ENCODE results near the gene RANBP9. TPM values are rescaled to one million over a fixed set of nuclear protein-coding genes. Genes with fewer than 3 reads are reported as not detected.

The RANBP9 gene
- total and polyA plus RNA-seq, 4 donors, result 5.8 to 25.2 (median 14.1) TPM

DNA sequence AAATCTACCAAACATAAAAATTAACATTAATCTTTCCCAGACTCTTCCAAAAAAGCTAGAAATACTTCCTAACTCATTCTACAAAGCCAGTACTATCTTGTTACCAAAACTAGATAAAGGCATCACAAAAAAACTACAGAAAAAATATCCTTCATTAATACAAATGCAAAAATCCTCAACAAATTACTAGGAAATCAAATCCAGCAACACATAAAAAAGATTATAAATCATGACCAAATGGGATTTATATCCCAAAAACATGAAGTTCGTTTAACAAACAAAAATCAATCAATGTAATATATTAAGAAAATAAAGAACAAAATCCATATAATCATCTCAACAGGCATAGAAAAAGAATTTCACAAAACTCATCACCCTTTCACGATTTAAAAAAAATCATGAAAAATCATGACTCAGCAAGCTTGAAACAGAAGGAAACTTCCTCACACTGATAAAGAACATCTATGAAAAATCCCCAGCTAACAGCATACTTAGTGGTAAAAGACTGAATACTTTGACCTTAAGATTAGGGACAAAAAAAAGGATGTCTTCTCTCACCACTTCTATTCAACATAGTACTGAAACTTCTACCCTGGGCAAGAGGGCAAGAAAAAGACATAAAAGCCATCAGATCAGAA is 43.2 kb downstream of the RANBP9 start:
- TF ChIP-seq, protein P1, sequence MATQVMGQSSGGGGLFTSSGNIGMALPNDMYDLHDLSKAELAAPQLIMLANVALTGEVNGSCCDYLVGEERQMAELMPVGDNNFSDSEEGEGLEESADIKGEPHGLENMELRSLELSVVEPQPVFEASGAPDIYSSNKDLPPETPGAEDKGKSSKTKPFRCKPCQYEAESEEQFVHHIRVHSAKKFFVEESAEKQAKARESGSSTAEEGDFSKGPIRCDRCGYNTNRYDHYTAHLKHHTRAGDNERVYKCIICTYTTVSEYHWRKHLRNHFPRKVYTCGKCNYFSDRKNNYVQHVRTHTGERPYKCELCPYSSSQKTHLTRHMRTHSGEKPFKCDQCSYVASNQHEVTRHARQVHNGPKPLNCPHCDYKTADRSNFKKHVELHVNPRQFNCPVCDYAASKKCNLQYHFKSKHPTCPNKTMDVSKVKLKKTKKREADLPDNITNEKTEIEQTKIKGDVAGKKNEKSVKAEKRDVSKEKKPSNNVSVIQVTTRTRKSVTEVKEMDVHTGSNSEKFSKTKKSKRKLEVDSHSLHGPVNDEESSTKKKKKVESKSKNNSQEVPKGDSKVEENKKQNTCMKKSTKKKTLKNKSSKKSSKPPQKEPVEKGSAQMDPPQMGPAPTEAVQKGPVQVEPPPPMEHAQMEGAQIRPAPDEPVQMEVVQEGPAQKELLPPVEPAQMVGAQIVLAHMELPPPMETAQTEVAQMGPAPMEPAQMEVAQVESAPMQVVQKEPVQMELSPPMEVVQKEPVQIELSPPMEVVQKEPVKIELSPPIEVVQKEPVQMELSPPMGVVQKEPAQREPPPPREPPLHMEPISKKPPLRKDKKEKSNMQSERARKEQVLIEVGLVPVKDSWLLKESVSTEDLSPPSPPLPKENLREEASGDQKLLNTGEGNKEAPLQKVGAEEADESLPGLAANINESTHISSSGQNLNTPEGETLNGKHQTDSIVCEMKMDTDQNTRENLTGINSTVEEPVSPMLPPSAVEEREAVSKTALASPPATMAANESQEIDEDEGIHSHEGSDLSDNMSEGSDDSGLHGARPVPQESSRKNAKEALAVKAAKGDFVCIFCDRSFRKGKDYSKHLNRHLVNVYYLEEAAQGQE (IDR thresholded peaks at IDR 0.05), result no peak
- TF ChIP-seq, protein P2, sequence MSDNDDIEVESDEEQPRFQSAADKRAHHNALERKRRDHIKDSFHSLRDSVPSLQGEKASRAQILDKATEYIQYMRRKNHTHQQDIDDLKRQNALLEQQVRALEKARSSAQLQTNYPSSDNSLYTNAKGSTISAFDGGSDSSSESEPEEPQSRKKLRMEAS (IDR thresholded peaks at IDR 0.05), result no peak
- no peak for TF ChIP-seq GABPA (IDR thresholded peaks at IDR 0.05 in 1 of 2, conservative IDR thresholded peaks at IDR 0.05 in 1 of 2)
- no peak for TF ChIP-seq YY1 (IDR thresholded peaks at IDR 0.05)
- peaks cover 2 to 16% (median 12%) of the 10 kb centered on the region in 4 donors for H3K4me1 ChIP-seq (ENCODE audit: control insufficient read depth in 4 of 4, insufficient read depth in 4 of 4, low read length in 3 of 4)
- no peaks in the 10 kb centered on the region for H3K27me3 ChIP-seq (ENCODE audit: control insufficient read depth in 4 of 4, insufficient read depth in 4 of 4, low read length in 3 of 4)
- 68% methylated on average over 2 of the region's 2 CpGs for WGBS
- no peak overlapping the region for H3K9ac ChIP-seq (ENCODE audit: low read depth in 1 of 2, low read length in 2 of 2)
- H3K4me3 ChIP-seq (ENCODE audit: low read depth in 1 of 3, low read length in 3 of 3), result no peak overlapping the region
- DNase-seq (ENCODE audit: low spot score), result no peak
- no peaks in the 10 kb centered on the region for H3K9me3 ChIP-seq (ENCODE audit: control insufficient read depth in 4 of 4, low read length in 3 of 4)
- no peak overlapping the region for H3K27ac ChIP-seq (ENCODE audit: low read depth in 1 of 2, low read length in 2 of 2)
- no peaks in the 10 kb centered on the region for H3K36me3 ChIP-seq (ENCODE audit: control insufficient read depth in 4 of 4, insufficient read depth in 3 of 4, low read depth in 1 of 4, low read length in 3 of 4)

DNA sequence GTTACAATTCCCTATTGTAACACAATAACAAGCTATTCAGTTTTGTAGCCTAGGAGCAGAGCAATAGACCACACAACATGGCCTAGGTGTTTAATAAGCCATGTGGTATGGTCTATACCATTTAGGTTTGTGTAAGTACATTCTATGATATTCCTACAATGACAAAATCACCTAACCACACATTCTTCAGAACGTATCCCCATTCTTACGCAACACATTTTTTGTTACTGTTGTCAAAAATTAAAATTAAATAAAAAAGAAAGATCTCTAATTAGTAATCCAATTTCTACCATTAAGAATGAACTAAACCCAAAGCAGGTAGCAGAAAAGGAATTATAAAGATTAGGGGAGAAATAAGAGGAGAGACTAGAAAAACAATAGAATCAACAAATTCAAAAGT is 44.0 kb downstream of the RANBP9 start:
- whole genome bisulfite sequencing, result 73% methylated on average over 2 of the region's 2 CpGs

More for the DNA sequence above, 44.0 kb downstream of the RANBP9 start:
- no peak overlapping the region for H3K4me3 ChIP-seq (ENCODE audit: low read depth in 1 of 3, low read length in 3 of 3)
- no peak overlapping the region for H3K27ac ChIP-seq (ENCODE audit: low read depth in 1 of 2, low read length in 2 of 2)
- DNase-seq (ENCODE audit: low spot score), result no peak
- H3K9me3 ChIP-seq (ENCODE audit: control insufficient read depth in 4 of 4, low read length in 3 of 4), result no peaks in the 10 kb centered on the region
- H3K27me3 ChIP-seq (ENCODE audit: control insufficient read depth in 4 of 4, insufficient read depth in 4 of 4, low read length in 3 of 4), result no peaks in the 10 kb centered on the region
- no peaks in the 10 kb centered on the region for H3K36me3 ChIP-seq (ENCODE audit: control insufficient read depth in 4 of 4, insufficient read depth in 3 of 4, low read depth in 1 of 4, low read length in 3 of 4)
- TF ChIP-seq, protein P1 (IDR thresholded peaks at IDR 0.05), result no peak
- no peak for TF ChIP-seq NR2F2 (IDR thresholded peaks at IDR 0.05)
- TF ChIP-seq HNF4G (IDR thresholded peaks at IDR 0.05), result no peak
- no peak for TF ChIP-seq JUND (IDR thresholded peaks at IDR 0.05)
- no peak for TF ChIP-seq TAF1 (conservative IDR thresholded peaks at IDR 0.05)
- TF ChIP-seq EGR1 (IDR thresholded peaks at IDR 0.05; ENCODE audit: low read depth in 2 of 2), result no peak
- no peak for TF ChIP-seq FOXA1 (IDR thresholded peaks at IDR 0.05)
- TF ChIP-seq, protein P3, sequence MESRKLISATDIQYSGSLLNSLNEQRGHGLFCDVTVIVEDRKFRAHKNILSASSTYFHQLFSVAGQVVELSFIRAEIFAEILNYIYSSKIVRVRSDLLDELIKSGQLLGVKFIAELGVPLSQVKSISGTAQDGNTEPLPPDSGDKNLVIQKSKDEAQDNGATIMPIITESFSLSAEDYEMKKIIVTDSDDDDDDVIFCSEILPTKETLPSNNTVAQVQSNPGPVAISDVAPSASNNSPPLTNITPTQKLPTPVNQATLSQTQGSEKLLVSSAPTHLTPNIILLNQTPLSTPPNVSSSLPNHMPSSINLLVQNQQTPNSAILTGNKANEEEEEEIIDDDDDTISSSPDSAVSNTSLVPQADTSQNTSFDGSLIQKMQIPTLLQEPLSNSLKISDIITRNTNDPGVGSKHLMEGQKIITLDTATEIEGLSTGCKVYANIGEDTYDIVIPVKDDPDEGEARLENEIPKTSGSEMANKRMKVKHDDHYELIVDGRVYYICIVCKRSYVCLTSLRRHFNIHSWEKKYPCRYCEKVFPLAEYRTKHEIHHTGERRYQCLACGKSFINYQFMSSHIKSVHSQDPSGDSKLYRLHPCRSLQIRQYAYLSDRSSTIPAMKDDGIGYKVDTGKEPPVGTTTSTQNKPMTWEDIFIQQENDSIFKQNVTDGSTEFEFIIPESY (IDR thresholded peaks at IDR 0.05), result no peak
- TF ChIP-seq, protein P4, sequence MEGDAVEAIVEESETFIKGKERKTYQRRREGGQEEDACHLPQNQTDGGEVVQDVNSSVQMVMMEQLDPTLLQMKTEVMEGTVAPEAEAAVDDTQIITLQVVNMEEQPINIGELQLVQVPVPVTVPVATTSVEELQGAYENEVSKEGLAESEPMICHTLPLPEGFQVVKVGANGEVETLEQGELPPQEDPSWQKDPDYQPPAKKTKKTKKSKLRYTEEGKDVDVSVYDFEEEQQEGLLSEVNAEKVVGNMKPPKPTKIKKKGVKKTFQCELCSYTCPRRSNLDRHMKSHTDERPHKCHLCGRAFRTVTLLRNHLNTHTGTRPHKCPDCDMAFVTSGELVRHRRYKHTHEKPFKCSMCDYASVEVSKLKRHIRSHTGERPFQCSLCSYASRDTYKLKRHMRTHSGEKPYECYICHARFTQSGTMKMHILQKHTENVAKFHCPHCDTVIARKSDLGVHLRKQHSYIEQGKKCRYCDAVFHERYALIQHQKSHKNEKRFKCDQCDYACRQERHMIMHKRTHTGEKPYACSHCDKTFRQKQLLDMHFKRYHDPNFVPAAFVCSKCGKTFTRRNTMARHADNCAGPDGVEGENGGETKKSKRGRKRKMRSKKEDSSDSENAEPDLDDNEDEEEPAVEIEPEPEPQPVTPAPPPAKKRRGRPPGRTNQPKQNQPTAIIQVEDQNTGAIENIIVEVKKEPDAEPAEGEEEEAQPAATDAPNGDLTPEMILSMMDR (IDR thresholded peaks at IDR 0.05; ENCODE audit: low read depth, low read length, missing input control), result no peak
- no peak for TF ChIP-seq RAD21 (IDR thresholded peaks at IDR 0.05)
- TF ChIP-seq FOXA2 (IDR thresholded peaks at IDR 0.05), result no peak
- no peak for TF ChIP-seq GABPA (IDR thresholded peaks at IDR 0.05 in 1 of 2, conservative IDR thresholded peaks at IDR 0.05 in 1 of 2)
- TF ChIP-seq SP1 (IDR thresholded peaks at IDR 0.05), result no peak
- no peak for TF ChIP-seq HNF4A (conservative IDR thresholded peaks at IDR 0.05)
- TF ChIP-seq RXRA (IDR thresholded peaks at IDR 0.05), result no peak
- H3K9ac ChIP-seq (ENCODE audit: low read depth in 1 of 2, low read length in 2 of 2), result no peak overlapping the region
- H3K4me1 ChIP-seq (ENCODE audit: control insufficient read depth in 4 of 4, insufficient read depth in 4 of 4, low read length in 3 of 4), result peaks cover 2 to 17% (median 13%) of the 10 kb centered on the region in 4 donors

Measured in liver (tissue), 9 donors.